GM20000 (cell line): ENCODE data around the gene IFNA16.
A peak's percentile ranks its signal among the peaks of the same experiment; 100 is the strongest.
"Not testable (repeated sequence)": the region's sequence is repeated elsewhere in the genome, so short reads cannot be mapped to it uniquely, and the experiment has no call there.

Experiments
- DNase-seq: peaks from one replicate; pipeline ENCODE4 v3.0.0; 2012; ENCODE audit warnings: low spot score
- TF ChIP-seq, protein P1 (sequence below): IDR thresholded peaks from 2 replicates; pipeline ENCODE4 v1.5.1; 2012; ENCODE audit warnings: mild to moderate bottlenecking, control low read depth; ENCODE audit errors: extremely low read depth, missing control alignments

The IFNA16 gene

DNA sequence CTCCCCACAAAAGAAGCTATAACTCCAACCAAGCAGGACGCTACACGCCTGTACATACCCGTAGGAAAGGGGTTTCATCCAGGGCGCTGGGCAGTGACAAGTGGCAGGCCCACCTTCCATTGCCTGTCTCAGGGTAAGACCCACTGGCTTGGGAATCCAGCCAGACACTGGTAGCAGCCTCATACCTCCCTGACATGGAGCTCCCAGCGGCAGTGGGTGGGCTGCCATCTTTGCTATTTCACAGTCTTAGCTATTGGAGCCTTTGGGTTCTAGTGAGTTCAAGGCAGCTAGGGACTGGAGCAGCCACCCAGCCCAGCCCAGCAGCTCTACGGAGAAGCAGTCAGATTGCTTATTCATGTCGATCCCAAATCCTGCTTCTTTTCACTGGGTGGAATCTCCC, 6.8 kb downstream of the IFNA16 start:
- TF ChIP-seq, protein P1, sequence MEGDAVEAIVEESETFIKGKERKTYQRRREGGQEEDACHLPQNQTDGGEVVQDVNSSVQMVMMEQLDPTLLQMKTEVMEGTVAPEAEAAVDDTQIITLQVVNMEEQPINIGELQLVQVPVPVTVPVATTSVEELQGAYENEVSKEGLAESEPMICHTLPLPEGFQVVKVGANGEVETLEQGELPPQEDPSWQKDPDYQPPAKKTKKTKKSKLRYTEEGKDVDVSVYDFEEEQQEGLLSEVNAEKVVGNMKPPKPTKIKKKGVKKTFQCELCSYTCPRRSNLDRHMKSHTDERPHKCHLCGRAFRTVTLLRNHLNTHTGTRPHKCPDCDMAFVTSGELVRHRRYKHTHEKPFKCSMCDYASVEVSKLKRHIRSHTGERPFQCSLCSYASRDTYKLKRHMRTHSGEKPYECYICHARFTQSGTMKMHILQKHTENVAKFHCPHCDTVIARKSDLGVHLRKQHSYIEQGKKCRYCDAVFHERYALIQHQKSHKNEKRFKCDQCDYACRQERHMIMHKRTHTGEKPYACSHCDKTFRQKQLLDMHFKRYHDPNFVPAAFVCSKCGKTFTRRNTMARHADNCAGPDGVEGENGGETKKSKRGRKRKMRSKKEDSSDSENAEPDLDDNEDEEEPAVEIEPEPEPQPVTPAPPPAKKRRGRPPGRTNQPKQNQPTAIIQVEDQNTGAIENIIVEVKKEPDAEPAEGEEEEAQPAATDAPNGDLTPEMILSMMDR = no peak
- DNase-seq = no peak

GRCh38 chr9:21207043-21207442, 10.1 kb downstream of the IFNA16 start, which contains the start of gene IFNA10:
IFNA10 (minus strand) TSS chr9:21207143; CDS start chr9:21207097, 46 bp downstream.
- DNase-seq = not testable (repeated sequence)

GRCh38 chr9:21205204-21205603, 11.9 kb downstream of the IFNA16 start:
- TF ChIP-seq, protein P1 = no peak
- DNase-seq = no peak

DNA sequence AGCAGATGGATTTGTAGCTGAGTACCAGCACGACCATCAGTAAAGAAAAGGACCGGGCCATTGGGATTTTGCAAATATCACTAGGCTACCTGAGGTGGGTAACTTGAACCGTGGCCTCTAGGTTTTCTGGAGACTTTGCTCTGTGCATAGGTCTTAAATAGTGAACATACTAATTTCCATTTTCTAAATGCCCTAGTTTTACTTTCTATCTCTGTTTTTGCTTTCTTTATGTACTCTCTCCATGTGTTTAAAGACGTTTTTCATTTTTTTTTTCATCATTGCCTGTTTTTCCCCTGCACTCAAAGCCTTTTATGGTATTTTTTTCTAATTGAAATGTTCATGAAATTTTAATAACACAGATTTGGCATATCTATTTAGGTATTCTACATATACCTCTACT, 15.0 kb downstream of the IFNA16 start, which contains the start of gene IFNA7:
TSS of gene IFNA7 (minus strand) at position 101 of the 400 bp plus-strand sequence. CDS start at position 61, 40 bp downstream.
- DNase-seq = not testable (repeated sequence)

DNA sequence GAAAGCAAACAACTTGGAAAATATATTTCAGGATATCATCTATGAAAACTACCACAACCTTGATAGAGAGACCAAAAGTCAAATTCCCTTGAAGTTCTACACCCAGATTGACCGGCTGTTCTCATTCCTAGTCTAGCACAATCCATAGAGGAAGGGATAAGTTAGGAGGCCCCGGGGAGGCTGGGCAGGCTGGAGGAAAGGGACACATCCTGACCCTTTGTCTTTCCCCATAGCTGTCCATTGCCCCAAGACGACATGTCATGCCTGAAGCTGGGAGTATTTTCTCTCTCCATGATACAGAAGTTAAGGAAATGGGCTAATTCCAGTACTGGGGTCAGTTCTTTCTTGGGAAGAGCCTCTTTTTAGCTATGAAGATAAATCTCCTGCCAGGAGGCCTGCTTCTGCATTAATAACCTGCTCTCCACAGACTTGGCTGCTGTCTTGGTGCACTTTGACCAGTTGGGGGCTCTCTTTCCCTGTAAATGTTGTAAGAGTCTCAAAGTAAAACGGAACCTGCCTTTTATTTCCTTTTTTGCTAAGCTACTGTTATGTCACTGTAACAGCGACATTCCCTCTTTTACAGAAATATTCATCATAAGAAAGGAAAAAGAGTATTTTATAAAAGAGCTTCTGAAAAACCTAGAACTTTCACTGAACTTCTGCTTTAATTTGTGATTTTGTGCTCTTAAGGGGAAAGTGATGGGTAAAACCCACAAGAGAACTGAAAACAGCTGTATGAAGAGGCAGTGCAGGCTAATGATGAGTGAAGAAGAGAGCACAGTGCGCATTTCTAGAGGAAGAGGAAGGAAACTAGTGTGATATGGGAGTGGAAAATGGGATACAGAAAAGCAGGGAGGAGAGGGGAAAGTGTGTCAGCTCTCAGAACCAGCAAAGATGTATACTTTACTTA, 22.0 kb downstream of the IFNA16 start:
- TF ChIP-seq, protein P1 = peak; percentile 71
- DNase-seq = peak; percentile 9

DNA sequence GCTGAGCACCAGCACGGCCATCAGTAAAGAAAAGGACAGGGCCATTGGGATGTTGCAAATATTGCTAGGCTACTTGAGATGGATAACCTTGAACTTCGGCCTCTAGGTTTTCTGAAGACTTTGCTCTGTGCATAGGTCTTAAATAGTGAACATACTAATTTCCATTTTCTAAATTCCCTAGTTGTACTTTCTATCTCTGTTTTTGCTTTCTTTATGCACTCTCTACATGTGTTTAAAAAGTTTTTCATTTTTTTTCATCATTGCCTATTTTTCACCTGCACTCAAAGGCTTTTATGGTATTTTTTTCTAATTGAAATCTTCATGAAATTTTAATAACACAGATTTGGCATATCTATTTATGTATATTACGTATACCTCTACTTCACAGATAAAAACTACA, 29.6 kb downstream of the IFNA16 start, which contains the start of gene IFNA4:
TSS of gene IFNA4 (minus strand) at position 101 of the 400 bp plus-strand sequence. CDS start at position 45, 56 bp downstream.
- not testable (repeated sequence) for DNase-seq

- TF ChIP-seq, protein P1 = peak; percentile 44
- DNase-seq = not testable (repeated sequence)
These were observed 34.0 kb downstream of the IFNA16 start for GRCh38 chr9:21182810-21183736.

- TF ChIP-seq, protein P1 = no peak
- no peak for DNase-seq
These were observed 42.4 kb downstream of the IFNA16 start for GRCh38 chr9:21174671-21175070.
